Progenitor cell of endocrine pancreas (in vitro differentiated cells): ENCODE measurements around the gene NGF. TPM values are rescaled to one million over a fixed set of nuclear protein-coding genes. Genes with fewer than 3 reads are reported as not detected.

Experiments
- DNase-seq: peaks from one replicate; pipeline ENCODE4 v3.0.0; 2021; ENCODE audit warnings: low spot score; ENCODE audit not compliant: unreplicated experiment
- H3K27ac Mint-ChIP-seq: 2 replicates; pipeline ENCODE4 v1.8.0; 2021; ENCODE audit warnings: mild to moderate bottlenecking, moderate library complexity, mixed read lengths
- H3K27me3 Mint-ChIP-seq: 2 replicates; pipeline ENCODE4 v1.8.0; 2021; ENCODE audit warnings: mixed read lengths
- H3K36me3 Mint-ChIP-seq: 2 replicates; pipeline ENCODE4 v1.8.0; 2022; ENCODE audit warnings: mixed read lengths; ENCODE audit not compliant: insufficient read depth
- H3K4me1 Mint-ChIP-seq: 2 replicates; pipeline ENCODE4 v1.8.0; 2021; ENCODE audit warnings: low read depth, mixed read lengths
- H3K4me3 Mint-ChIP-seq: 2 replicates; pipeline ENCODE4 v1.8.0; 2021; ENCODE audit warnings: low read depth, mild to moderate bottlenecking, moderate library complexity, mixed read lengths
- H3K9me3 Mint-ChIP-seq: 2 replicates; pipeline ENCODE4 v1.8.0; 2021; ENCODE audit warnings: low read depth, mixed read lengths
- total RNA-seq: library from RNA; stranded (reverse); gene quantifications from 2 replicates; pipeline ENCODE4 v1.2.1, GENCODE V29; 2021
- TF ChIP-seq, protein P1 (sequence below): fragments of 200-600 bp; sonication (generic); IDR thresholded peaks from one replicate; pipeline ENCODE4 v1.5.0; 2021; ENCODE audit warnings: antibody characterized with exemption, mild to moderate bottlenecking; ENCODE audit not compliant: unreplicated experiment

Gene NGF
- total RNA-seq, 1 donor from 2014 or later = 2.2 TPM

DNA sequence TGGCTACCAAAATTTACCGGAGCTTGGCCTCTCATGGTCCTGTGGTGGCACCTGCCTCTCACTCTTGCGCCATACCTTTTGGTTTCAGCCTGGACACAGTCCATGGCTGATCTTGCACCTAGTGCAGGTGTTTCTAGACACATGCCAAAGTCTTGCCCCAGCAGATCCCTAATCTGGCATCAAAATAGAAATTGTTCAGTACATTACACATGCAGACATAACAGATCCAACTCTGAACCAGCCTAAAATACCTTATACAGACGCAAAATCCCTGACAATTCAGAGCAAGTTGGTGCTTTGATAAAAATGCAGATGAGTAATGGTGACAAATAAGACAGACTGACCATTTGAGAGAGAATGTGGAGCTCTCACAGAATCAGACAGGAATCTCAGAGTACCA, 44.1 kb downstream of the NGF start:
- TF ChIP-seq, protein P1, sequence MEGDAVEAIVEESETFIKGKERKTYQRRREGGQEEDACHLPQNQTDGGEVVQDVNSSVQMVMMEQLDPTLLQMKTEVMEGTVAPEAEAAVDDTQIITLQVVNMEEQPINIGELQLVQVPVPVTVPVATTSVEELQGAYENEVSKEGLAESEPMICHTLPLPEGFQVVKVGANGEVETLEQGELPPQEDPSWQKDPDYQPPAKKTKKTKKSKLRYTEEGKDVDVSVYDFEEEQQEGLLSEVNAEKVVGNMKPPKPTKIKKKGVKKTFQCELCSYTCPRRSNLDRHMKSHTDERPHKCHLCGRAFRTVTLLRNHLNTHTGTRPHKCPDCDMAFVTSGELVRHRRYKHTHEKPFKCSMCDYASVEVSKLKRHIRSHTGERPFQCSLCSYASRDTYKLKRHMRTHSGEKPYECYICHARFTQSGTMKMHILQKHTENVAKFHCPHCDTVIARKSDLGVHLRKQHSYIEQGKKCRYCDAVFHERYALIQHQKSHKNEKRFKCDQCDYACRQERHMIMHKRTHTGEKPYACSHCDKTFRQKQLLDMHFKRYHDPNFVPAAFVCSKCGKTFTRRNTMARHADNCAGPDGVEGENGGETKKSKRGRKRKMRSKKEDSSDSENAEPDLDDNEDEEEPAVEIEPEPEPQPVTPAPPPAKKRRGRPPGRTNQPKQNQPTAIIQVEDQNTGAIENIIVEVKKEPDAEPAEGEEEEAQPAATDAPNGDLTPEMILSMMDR = no peak
- Mint-ChIP-seq H3K27ac (no peak overlapping the region), H3K27me3 (peaks cover 10% of the 10 kb centered on the region), H3K9me3 (no peaks in the 10 kb centered on the region), H3K4me3 (no peak overlapping the region), H3K4me1 (peaks cover 6% of the 10 kb centered on the region), H3K36me3 (peaks cover 2% of the 10 kb centered on the region)
- DNase-seq = no peak

DNA sequence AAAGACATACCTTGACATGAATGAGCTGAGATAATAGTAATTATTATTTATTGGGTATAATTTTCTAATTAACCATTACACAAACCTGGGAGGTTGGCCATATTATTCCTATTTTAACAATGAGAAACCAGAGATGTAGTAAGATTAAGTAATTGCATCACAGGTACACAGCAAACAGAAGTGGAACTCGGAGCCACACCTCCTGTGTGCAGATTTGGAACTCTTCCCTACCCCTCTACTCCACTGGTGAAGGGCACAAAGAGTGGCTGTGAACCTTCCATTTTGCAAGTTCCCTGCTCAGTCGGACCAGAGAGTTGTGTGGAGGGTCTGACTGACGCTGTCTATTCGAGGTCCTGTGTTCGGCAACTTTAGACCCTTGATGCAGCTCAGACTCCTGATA, 45.0 kb downstream of the NGF start:
- no peak overlapping the region for H3K4me3 Mint-ChIP-seq
- H3K27ac Mint-ChIP-seq = no peak overlapping the region
- no peaks in the 10 kb centered on the region for H3K9me3 Mint-ChIP-seq
- H3K27me3 Mint-ChIP-seq = peaks cover 10% of the 10 kb centered on the region
- TF ChIP-seq, protein P1 = no peak
- no peak for DNase-seq
- peaks cover 2% of the 10 kb centered on the region for H3K36me3 Mint-ChIP-seq
- H3K4me1 Mint-ChIP-seq = peaks cover 9% of the 10 kb centered on the region

DNA sequence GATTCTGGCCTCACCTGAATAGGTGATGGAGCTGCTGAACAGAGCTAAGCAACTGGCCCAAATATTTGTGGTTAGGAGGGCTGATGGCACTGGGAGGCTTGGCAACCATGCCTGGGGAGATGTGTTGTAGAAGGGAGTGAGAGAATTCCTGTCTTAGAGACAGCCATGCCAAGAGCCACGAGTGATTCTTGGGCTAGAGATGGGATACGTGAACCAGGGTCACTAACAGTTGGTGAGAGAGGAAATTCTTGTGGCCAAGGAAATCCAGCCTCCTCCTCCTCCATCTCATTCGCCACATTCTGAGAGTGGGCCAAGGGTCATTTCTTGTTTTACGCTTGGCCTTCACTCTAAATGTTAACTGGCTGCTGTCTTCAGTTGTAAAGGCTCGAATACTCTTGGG, 46.3 kb downstream of the NGF start:
- Mint-ChIP-seq H3K4me1 (peaks cover 3% of the 10 kb centered on the region), H3K9me3 (no peaks in the 10 kb centered on the region), H3K27ac (no peak overlapping the region), H3K27me3 (peaks cover 13% of the 10 kb centered on the region), H3K36me3 (peaks cover 2% of the 10 kb centered on the region), H3K4me3 (no peak overlapping the region)
- no peak for DNase-seq
- TF ChIP-seq, protein P1 = no peak

DNA sequence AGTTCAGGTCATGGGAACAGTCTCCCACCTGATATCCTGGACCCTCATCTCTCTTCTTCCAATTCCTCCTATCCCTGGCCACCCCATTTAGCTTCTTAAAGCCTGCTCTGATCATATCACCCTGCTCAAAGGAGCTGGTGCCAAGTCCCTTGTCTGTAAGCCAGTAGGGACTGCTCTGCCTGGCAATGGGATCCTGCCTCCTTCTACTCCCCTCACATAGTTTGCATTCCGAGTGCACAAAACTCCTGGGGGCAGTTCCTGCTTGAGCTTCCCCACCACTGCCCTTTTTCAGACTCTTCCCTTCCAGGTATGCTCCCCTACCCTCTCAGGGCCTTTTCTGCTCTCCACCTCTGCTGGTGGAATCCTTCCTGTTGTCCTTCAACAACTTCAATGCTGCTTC, 48.1 kb downstream of the NGF start:
- H3K36me3 Mint-ChIP-seq = peaks cover 2% of the 10 kb centered on the region
- DNase-seq = no peak
- H3K4me3 Mint-ChIP-seq = no peak overlapping the region
- H3K27me3 Mint-ChIP-seq = peaks cover 13% of the 10 kb centered on the region
- H3K4me1 Mint-ChIP-seq = peaks cover 3% of the 10 kb centered on the region
- TF ChIP-seq, protein P1 = no peak
- no peaks in the 10 kb centered on the region for H3K9me3 Mint-ChIP-seq
- no peak overlapping the region for H3K27ac Mint-ChIP-seq

DNA sequence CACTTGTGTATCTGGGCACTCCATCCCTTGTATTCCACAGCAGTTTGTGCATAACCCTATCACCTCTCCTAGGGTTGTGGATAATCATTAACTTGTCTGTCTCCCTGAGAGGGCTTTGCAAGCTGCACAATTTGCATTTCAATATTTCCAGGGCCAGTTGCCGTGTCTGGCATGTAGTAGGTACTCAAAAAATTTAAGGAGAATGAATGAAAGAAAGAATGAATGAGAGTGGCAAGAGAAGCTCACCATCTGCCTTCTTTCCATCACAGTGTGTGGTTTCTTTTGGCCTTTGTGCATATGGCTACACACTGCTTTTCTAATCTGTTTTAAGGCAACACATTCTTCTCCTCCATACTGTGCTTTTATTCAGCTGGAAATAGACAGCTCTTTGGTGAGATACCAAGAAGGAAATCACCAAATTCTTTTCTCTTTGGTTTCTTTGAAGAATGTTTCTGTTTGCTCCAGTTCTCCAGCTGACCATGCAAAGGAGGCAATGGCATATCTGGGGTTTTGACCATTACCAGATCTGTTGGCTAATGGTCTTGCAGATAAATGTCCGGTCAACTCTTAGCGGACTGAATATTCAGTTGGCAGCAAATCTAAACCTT, 49.4 kb downstream of the NGF start:
- TF ChIP-seq, protein P1 = no peak
- Mint-ChIP-seq H3K4me3 (no peak overlapping the region), H3K9me3 (no peaks in the 10 kb centered on the region), H3K27me3 (peaks cover 9% of the 10 kb centered on the region), H3K4me1 (peaks cover 3% of the 10 kb centered on the region), H3K36me3 (peaks cover 2% of the 10 kb centered on the region), H3K27ac (no peak overlapping the region)
- no peak for DNase-seq
